Epithelial cell of esophagus (primary cell): ENCODE measurements around the gene SRPK3.

Experiments used
- DNase-seq: peaks from one replicate; pipeline ENCODE4 v3.0.0; 2010; ENCODE audit warnings: low read depth
- H3K4me3 ChIP-seq: 2 replicates; pipeline ENCODE4 v1.5.1; 2011; ENCODE audit warnings: mild to moderate bottlenecking, low read length, control low read depth
- TF ChIP-seq, protein P1 (sequence below): IDR thresholded peaks from 2 replicates; pipeline ENCODE4 v1.5.1; 2011; ENCODE audit warnings: low read depth, mild to moderate bottlenecking, low read length, control low read depth, inconsistent platforms; ENCODE audit not compliant: insufficient read depth; ENCODE audit errors: missing control alignments

The SRPK3 gene

DNA sequence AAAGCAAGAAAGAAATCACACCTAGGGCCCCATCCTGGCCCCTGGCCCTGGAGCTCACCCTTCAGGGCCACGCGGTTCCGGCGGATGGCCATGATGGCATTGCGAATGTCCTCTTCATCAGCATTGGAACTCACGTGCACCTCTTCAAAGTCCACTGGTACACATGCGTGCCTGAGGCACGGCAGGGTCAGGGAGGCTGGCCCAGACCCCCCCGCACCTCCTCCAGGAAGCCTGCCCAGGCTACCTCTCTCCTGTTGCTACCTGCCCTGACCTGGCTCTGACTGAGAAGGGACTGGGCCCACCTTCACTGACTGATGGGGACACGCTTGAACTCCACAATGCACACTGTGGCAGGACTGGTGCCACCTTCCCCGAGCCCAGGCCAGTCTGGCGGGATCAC is 8.8 kb downstream of the SRPK3 start:
- TF ChIP-seq, protein P1, sequence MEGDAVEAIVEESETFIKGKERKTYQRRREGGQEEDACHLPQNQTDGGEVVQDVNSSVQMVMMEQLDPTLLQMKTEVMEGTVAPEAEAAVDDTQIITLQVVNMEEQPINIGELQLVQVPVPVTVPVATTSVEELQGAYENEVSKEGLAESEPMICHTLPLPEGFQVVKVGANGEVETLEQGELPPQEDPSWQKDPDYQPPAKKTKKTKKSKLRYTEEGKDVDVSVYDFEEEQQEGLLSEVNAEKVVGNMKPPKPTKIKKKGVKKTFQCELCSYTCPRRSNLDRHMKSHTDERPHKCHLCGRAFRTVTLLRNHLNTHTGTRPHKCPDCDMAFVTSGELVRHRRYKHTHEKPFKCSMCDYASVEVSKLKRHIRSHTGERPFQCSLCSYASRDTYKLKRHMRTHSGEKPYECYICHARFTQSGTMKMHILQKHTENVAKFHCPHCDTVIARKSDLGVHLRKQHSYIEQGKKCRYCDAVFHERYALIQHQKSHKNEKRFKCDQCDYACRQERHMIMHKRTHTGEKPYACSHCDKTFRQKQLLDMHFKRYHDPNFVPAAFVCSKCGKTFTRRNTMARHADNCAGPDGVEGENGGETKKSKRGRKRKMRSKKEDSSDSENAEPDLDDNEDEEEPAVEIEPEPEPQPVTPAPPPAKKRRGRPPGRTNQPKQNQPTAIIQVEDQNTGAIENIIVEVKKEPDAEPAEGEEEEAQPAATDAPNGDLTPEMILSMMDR = no peak
- no peak for DNase-seq
- no peak overlapping the region for H3K4me3 ChIP-seq

DNA sequence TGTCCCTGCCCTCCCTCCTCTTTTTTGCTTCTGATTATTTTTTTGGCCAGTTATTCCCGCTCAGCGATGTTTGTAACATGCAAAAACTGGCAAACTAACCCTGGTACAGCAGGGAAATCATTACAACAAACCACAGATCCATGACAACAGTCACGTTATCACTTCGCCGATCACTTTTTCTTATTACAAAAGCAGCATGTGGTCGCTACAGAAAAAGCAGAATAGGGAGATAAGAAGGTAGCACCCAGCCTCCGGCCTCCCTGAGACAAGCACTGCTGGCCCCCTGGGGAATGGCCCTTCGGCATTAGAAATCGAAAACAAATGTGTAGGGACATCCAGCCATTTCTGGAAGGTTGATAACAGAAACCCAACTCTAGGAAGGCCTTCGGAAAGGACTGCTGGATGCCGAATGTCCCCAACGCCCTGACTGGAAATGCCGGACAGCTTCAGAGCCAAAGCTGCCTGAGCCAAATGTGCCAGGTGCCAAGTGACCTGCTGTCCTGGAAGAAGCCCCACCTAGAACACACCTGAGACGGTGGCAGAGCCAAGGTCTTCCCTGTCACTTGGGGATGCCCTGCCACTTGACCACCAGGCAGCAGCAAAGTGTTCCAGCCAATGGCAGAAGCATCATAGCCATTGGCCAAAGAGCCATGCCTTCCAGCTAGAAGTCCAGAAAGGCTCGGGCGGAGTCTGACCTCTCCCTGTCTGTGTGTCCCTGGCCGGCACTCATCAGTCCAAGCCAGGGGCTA is 10.4 kb downstream of the SRPK3 start:
- H3K4me3 ChIP-seq = no peak overlapping the region
- TF ChIP-seq, protein P1 = no peak
- no peak for DNase-seq

DNA sequence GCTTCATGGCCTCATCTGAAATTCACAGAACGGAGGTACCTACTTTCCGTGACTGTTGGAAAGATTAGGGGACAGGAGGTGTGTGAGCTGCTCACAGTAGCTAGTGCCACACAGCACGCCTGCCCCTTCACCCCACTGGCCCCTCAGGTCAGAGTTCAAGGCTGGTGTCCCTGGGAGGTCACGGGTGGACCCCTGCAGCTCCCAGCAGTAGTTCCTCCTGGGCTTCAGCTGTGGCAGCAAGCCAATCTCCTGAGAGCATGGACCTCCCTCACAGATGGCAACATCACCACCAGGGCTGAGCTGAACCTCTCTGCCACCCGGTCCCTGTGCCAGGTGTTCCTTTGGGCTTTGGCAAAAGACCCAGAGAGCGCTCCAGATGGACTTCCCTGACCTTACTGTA is 11.5 kb downstream of the SRPK3 start:
- no peak overlapping the region for H3K4me3 ChIP-seq
- TF ChIP-seq, protein P1 = no peak

DNA sequence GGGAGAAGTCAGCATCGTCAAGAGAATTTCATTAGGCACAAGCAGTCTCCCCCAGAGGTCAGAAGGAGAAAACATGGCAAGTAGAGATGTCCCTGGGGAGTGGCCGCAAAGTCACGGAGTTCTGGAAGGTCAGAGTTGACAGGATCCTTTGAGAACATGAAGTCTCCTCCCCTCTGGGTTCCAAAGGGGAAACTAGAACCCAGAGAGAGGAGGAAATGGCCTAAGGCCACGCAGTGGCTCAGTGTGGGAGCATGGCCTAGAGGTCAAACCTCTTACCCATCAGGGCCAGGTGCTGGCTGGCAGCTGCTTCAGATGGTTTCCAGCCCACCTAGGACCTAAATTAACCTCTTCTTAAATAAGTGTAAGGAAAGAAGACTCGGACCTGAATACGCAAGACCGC is 12.4 kb downstream of the SRPK3 start:
- TF ChIP-seq, protein P1 = no peak
- peak overlapping the region; percentile 75 for H3K4me3 ChIP-seq
- DNase-seq = no peak

More for the DNA sequence above, 11.5 kb downstream of the SRPK3 start:
- DNase-seq = no peak

DNA sequence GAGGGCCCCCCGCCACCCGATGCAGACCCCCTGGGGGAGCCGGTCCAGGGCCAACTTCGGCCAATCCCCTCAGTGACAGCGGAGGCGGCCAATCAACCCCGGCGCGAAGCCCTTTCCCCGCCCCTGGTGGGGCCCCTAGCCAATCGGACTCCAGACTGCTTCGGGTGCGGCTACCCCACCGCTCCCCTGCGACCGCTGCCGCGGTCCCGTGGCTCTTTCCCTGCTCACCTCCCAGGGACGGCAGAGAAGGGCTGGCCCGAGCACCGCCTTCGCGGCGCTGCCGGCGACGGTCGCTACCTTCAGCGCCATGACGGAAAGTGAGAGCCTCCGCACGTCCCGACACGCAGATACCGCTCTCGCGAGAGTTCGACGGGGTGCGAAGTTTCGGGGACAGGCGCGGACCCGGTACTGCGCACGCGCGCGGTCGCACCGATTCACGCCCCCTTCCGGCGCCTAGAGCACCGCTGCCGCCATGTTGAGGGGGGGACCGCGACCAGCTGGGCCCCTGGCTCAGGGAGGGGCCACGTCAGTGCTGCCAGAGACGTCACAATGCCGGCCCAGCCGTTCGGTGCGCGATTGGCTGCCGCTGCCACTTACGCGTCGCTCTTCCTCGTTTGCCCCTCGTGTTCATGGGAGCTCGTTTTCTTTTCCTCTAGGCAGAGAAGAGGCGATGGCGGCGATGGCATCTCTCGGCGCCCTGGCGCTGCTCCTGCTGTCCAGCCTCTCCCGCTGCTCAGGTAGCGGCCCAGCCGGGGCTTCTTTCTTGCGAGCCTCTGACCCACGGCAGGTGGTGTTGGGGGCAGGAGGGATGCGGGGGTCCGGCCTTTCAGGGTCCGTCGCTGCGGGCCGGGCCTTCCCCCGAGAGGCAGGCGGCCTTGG is 13.4 kb downstream of the SRPK3 start, which contains the start of the genes IDH3G and SSR4:
TSS of gene IDH3G (minus strand) at position 358 of the 879 bp plus-strand sequence. CDS start at position 309, 49 bp downstream.
TSS of gene SSR4 (plus strand) at position 651 of the 879 bp plus-strand sequence. CDS start at position 671, 20 bp downstream.
- TF ChIP-seq, protein P1 = no peak
- peak within 1 kb of the TSS; percentile 75 for H3K4me3 ChIP-seq
- peak; percentile 93 for DNase-seq

DNA sequence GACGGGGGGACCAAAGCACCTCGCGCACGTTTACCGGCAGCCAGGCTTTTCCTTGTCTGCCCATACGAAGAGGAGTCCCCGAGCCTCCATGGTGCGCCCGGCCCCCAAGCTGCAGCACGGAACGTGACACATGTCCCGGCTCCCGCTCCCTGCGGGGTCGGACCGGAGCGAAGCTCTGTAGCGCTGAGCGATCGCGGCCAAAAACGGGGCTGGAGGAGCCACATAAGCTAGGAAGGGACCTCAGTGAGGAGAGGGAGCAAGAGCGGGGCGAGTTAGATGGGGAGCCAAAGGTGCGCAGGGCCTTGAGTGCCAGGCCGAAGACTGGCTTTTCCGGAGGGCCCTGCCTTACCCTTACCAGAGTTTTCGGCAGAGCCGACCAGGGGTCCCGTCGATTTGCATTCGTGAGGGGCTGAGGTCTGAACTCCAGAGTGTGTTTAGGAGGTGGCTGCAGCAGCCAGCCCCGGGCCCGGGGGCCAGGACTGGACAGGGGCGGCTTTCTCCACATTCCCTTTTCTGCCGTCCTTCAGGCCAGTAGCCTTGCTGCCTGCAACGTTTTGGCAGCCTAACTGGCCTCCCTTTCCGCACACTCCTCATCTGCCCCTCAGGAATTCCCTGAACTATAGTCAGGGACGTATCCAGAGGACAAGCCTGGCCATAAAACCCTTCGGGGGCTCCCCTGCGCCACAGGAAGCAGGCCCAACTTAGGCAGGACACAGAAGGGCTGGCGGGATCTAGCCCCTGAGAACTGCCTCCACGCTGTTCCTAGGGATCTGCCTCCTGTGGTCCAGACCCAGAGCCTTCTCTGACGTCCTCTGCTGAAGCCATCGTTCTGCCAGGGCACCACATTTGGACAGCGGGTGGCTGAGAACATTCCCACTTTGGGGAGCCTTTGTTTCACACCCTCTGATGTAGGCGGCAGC is 14.3 kb downstream of the SRPK3 start:
- H3K4me3 ChIP-seq = peak overlapping the region; percentile 70
- TF ChIP-seq, protein P1 = no peak
- DNase-seq = peak; percentile 11
